ENCODE measurements around the gene ROBO1. TPM values are rescaled to one million over a fixed set of nuclear protein-coding genes. Genes with fewer than 3 reads are reported as not detected.

Gene ROBO1
- total RNA-seq, 2 experiments from 2014 or later, result 1.3 to 2.1 TPM

DNA sequence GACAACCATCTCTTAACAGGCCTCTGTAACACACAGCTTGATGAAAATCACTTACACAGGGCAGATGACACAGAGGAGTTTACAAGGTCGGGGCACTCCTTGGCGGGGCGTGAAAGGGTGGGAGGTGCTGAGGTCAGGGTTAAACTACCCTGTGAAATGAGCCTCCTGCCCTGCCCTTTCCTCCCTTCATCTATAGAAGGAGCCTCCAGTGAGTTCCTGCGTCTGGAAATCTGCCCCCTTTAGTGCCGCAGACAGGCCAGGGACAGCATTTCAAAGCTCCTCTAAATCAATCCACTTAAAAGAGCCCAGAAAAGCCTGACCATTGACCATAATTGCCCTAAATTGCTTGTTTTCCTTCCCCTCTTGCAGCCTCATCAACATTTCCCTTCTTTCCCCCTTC, 1.9 kb downstream of the ROBO1 start:
- no peak for DNase-seq
- Mint-ChIP-seq H3K27me3 (peaks cover 11% of the 10 kb centered on the region), H3K27ac (no peak overlapping the region), H3K4me1 (no peaks in the 10 kb centered on the region), H3K36me3 (ENCODE audit: low read depth) (no peaks in the 10 kb centered on the region), H3K4me3 (no peak overlapping the region), H3K9me3 (ENCODE audit: low read depth) (peaks cover 3% of the 10 kb centered on the region)
- CTCF ChIA-PET, result no interaction called here
- intact Hi-C loops (cut with DNase I, micrococcal nuclease), result no loop called here
- ATAC-seq, result no peak
- POLR2A ChIA-PET, result no interaction called here

DNA sequence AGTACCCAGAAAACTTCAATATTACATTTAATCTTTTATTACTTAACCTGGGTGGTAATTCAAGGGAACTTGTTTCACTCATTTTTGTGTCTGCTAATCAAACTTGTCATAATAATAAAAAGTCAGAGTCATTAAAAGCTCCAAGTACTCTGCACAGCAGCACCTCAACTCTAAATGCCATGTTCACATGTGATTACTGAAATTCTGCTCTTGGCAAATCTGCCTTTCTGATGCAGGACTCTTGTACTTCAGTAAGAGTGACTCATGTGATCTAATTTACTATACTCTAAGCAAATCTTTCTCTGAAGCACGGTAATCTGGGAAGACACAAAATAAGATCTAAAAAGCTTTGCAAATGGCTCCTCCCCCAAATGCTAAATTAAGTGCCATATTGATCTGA, 6.4 kb downstream of the ROBO1 start:
- ATAC-seq, result no peak
- H3K27ac Mint-ChIP-seq, result no peak overlapping the region
- ChIA-PET CTCF (no interaction called here), POLR2A (no interaction called here)
- H3K36me3 Mint-ChIP-seq (ENCODE audit: low read depth), result no peaks in the 10 kb centered on the region
- DNase-seq, result no peak
- H3K4me1 Mint-ChIP-seq, result no peaks in the 10 kb centered on the region
- intact Hi-C loops (cut with DNase I, micrococcal nuclease), result no loop called here
- H3K27me3 Mint-ChIP-seq, result peaks cover 9% of the 10 kb centered on the region
- no peak overlapping the region for H3K4me3 Mint-ChIP-seq
- peaks cover 6% of the 10 kb centered on the region for H3K9me3 Mint-ChIP-seq (ENCODE audit: low read depth)

DNA sequence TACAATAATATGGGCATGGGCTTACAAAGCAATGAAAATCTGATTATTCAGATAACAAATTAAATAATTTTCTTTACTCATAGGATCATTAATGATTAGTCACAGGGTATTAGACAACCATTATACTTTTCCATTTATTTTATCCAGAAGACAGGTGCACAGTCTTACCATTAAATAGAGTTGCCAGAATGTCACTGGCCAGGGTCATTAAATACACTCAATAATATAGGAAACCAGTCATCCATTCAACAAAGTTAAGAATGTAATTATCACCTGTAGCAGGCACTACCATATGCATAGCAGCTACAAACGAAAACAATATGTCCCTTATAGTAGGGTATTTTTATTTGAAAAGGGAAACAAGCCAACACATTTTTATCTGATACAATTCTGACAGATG, 16.1 kb downstream of the ROBO1 start:
- H3K4me1 Mint-ChIP-seq, result no peaks in the 10 kb centered on the region
- no peak overlapping the region for H3K27ac Mint-ChIP-seq
- DNase-seq (no peak), ATAC-seq (no peak)
- H3K4me3 Mint-ChIP-seq, result no peak overlapping the region
- CTCF ChIA-PET, result no interaction called here
- H3K36me3 Mint-ChIP-seq (ENCODE audit: low read depth), result no peaks in the 10 kb centered on the region
- H3K27me3 Mint-ChIP-seq, result no peaks in the 10 kb centered on the region
- H3K9me3 Mint-ChIP-seq (ENCODE audit: low read depth), result peaks cover 11% of the 10 kb centered on the region
- POLR2A ChIA-PET, result no interaction called here
- intact Hi-C loops (cut with DNase I, micrococcal nuclease), result no loop called here

DNA sequence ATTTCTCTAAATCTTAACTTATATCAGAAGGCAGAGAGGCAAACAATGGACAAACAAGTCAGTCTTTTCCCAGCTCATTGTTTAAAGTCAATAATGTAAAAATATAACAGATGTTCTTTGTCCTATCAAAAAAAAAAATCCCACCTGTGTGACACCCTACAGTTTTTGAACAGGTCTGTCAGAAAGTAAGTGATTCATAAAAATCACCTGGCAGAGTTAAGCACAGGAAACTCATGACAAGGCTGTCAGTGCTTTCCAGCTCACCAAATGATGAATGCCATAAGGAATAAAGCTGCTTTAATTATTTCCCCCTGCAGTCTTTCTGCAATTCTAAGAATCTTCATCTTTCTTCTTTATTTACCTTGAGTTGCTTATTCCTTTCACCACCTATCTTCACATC, 30.3 kb downstream of the ROBO1 start:
- Mint-ChIP-seq H3K27ac (no peak overlapping the region), H3K27me3 (no peaks in the 10 kb centered on the region), H3K9me3 (ENCODE audit: low read depth) (peaks cover 9% of the 10 kb centered on the region), H3K4me1 (no peaks in the 10 kb centered on the region), H3K4me3 (no peak overlapping the region), H3K36me3 (ENCODE audit: low read depth) (no peaks in the 10 kb centered on the region)
- ATAC-seq (no peak), DNase-seq (no peak)
- intact Hi-C loops (cut with DNase I, micrococcal nuclease), result no loop called here
- ChIA-PET POLR2A (no interaction called here), CTCF (no interaction called here)

DNA sequence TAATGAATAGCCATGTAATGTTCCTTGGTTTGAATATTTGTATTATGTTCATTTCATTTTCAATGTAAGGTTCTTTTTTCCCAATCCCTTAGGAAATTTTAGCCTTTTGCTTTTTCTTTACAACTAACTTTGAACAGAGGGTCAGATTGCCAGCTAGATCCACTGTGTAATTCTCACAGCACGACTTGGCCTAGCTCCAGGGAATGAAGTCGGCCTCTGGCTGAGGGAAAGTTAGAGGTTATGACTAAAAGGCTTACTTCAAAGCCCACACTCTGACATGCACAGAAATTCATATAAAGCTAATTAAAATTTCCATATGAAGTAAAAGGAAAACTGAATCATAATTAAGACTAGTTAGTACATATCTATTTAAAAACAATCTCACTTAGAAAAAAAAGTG, 38.7 kb downstream of the ROBO1 start:
- Mint-ChIP-seq H3K27ac (no peak overlapping the region), H3K4me3 (no peak overlapping the region), H3K36me3 (ENCODE audit: low read depth) (no peaks in the 10 kb centered on the region), H3K27me3 (no peaks in the 10 kb centered on the region), H3K9me3 (ENCODE audit: low read depth) (peaks cover 2% of the 10 kb centered on the region), H3K4me1 (no peaks in the 10 kb centered on the region)
- ChIA-PET CTCF (no interaction called here), POLR2A (no interaction called here)
- intact Hi-C loops (cut with DNase I, micrococcal nuclease), result no loop called here
- DNase-seq (no peak), ATAC-seq (no peak)

DNA sequence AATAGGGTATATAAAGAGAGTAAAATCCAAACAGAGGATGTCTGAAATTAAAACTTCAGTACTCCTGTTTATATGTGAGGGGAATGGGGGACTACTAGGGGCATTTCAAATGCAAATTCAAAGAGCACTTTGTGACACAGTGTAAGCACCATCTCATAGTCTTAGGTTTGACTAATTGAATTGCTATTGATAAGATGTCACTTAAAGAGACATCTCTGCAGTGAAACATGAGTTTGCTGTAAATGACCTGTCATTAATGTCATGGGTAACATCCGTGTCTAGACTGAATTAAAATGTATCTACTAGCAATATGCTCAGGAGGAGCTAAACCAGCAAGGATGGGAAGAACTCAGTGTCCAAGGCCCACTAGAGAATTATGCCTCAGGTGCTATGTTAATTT, 41.0 kb downstream of the ROBO1 start:
- DNase-seq (no peak), ATAC-seq (no peak)
- Mint-ChIP-seq H3K36me3 (ENCODE audit: low read depth) (no peaks in the 10 kb centered on the region), H3K4me3 (no peak overlapping the region), H3K27me3 (no peaks in the 10 kb centered on the region), H3K27ac (no peak overlapping the region), H3K4me1 (no peaks in the 10 kb centered on the region), H3K9me3 (ENCODE audit: low read depth) (peaks cover 2% of the 10 kb centered on the region)
- POLR2A ChIA-PET, result no interaction called here
- intact Hi-C loops (cut with DNase I, micrococcal nuclease), result no loop called here
- CTCF ChIA-PET, result no interaction called here

DNA sequence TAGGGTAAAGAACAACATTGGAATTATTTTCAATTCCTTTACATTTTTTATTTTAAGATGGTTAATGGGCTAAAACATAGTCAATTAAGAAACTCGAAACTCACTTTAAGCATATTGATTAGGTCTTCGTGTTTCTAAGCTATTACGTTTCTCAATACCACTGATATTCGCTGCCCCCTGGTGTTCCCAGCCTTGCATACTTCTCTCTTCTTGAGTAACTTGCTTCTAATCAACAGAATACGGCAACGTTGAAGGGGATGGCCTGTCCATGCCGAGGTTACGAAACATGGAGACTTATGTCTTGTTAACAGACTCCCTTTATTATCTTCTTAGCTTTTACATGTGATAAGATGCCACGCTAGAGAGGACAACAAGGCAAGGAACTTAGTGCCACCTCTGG, 43.6 kb downstream of the ROBO1 start:
- Mint-ChIP-seq H3K4me1 (no peaks in the 10 kb centered on the region), H3K9me3 (ENCODE audit: low read depth) (no peaks in the 10 kb centered on the region), H3K27me3 (no peaks in the 10 kb centered on the region), H3K36me3 (ENCODE audit: low read depth) (no peaks in the 10 kb centered on the region), H3K4me3 (no peak overlapping the region), H3K27ac (no peak overlapping the region)
- DNase-seq, result no peak
- ChIA-PET CTCF (no interaction called here), POLR2A (no interaction called here)
- intact Hi-C loops (cut with DNase I, micrococcal nuclease), result no loop called here
- no peak for ATAC-seq

DNA sequence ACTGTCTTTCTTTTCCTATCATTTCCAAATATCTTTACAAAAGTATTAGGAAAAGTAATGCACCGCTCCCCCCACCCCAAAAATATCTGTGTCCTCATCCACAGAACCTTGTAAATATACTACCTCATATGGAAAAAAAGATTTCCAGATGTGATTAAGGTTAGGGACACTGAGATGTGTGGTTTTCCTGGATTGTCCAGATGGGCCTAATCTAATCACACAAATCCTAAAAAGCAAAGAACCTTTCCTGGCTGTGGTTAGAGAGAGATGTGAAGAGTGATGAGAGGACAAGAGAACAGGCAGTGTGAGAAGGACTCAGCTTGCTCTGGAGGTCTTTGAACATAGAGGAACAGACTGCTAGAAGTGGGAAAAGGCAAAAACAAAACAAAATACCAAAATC, 77.7 kb downstream of the ROBO1 start:
- POLR2A ChIA-PET, result no interaction called here
- ATAC-seq (no peak), DNase-seq (no peak)
- intact Hi-C loops (cut with DNase I, micrococcal nuclease), result no loop called here
- no peak overlapping the region for H3K4me3 Mint-ChIP-seq
- CTCF ChIA-PET, result no interaction called here
- peaks cover 4% of the 10 kb centered on the region for H3K9me3 Mint-ChIP-seq (ENCODE audit: low read depth)
- no peaks in the 10 kb centered on the region for H3K4me1 Mint-ChIP-seq
- no peaks in the 10 kb centered on the region for H3K36me3 Mint-ChIP-seq (ENCODE audit: low read depth)
- no peak overlapping the region for H3K27ac Mint-ChIP-seq
- H3K27me3 Mint-ChIP-seq, result no peaks in the 10 kb centered on the region

DNA sequence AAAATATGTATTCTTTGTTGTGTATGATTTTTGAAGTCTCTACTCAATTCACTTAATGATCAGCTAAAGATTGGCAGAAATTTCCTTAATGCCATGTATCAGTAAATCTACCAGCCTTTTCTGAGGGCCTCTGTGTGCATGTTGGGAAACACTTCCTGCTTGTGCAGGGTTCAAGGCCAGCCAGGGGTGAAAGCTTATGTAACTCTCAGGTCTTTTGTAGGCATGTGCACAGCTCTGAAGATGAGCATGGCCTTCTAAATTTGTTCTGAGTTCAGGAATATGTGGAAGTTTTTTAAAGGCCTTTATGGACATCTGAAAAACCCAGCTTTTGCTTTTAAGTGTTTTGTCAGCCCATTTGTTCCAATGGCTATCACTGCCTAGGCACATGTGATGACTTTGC, 82.7 kb downstream of the ROBO1 start:
- ATAC-seq, result no peak
- no peak for DNase-seq
- intact Hi-C loops (cut with DNase I, micrococcal nuclease), result no loop called here
- Mint-ChIP-seq H3K27ac (no peak overlapping the region), H3K9me3 (ENCODE audit: low read depth) (peaks cover 12% of the 10 kb centered on the region), H3K4me1 (no peaks in the 10 kb centered on the region), H3K4me3 (no peak overlapping the region), H3K27me3 (no peaks in the 10 kb centered on the region), H3K36me3 (ENCODE audit: low read depth) (no peaks in the 10 kb centered on the region)
- ChIA-PET POLR2A (no interaction called here), CTCF (no interaction called here)

DNA sequence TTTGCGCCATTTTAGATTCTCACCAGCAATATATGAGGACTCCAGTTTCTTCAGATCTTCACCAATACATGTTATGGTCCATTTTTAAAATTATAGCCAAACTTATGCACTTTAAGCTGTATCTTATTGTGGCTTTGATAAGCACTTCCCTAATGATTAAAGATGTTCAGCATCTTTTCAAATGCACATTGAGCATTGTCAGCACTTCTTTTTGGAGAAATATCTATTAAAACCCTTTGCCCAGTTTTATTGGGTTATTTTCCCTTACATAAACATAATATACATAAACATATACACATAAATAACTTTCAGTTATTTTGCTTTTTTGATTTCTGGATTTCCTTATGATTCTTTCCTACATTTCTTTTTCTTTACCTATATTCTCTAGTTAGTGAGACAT, 83.8 kb downstream of the ROBO1 start:
- intact Hi-C loops (cut with DNase I, micrococcal nuclease), result no loop called here
- Mint-ChIP-seq H3K4me3 (no peak overlapping the region), H3K36me3 (ENCODE audit: low read depth) (no peaks in the 10 kb centered on the region), H3K4me1 (no peaks in the 10 kb centered on the region), H3K9me3 (ENCODE audit: low read depth) (peaks cover 16% of the 10 kb centered on the region), H3K27me3 (no peaks in the 10 kb centered on the region), H3K27ac (no peak overlapping the region)
- ATAC-seq (no peak), DNase-seq (no peak)
- ChIA-PET POLR2A (no interaction called here), CTCF (no interaction called here)

DNA sequence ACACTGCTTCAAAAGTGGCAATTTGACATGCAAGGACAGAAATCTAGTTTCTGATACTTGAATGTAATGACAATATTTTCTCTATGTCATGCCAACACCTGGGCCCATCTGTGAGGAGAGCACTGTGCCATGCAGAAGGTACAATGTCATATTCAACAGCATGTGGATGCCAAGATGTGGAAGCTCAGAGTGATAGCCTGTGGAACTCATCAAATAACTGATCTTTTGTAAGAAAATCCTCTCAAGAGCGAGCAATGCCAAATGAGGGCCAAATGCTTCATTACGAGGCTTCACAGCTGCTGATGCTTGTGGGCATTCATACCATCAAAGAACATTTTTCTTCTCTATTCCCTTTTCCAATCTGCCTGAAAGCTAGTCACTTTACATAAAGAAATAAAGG, 95.1 kb downstream of the ROBO1 start:
- ChIA-PET POLR2A (interaction anchor here (0.6 kb wide), 1 partner anchor 1326 kb away, joined by 4 read pairs; no protein-coding TSS in a partner anchor), CTCF (no interaction called here)
- DNase-seq, result no peak
- Mint-ChIP-seq H3K9me3 (ENCODE audit: low read depth) (peaks cover 9% of the 10 kb centered on the region), H3K4me1 (no peaks in the 10 kb centered on the region), H3K36me3 (ENCODE audit: low read depth) (no peaks in the 10 kb centered on the region), H3K27ac (no peak overlapping the region), H3K27me3 (no peaks in the 10 kb centered on the region), H3K4me3 (no peak overlapping the region)
- no peak for ATAC-seq
- intact Hi-C loops (cut with DNase I, micrococcal nuclease), result no loop called here

DNA sequence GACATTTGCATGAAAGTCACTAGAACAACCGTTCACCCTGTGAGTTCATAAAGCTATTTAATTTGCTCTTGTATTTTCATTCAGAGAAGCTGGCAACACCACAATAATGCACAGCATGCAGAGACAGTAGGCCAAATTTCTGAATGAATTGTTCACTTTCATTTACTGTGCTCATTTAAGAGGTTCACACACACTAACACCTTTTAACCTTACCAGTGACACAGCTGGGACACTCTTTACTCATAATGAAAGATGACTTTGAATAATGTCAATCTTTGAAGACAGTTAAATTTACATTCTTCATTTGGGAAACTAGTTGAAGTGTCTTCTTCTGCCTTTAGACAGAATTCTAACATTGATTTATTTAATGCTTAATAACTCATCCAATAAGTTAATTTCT, 95.7 kb downstream of the ROBO1 start:
- no peak for ATAC-seq
- H3K36me3 Mint-ChIP-seq (ENCODE audit: low read depth), result no peaks in the 10 kb centered on the region
- no peak overlapping the region for H3K4me3 Mint-ChIP-seq
- H3K27ac Mint-ChIP-seq, result no peak overlapping the region
- intact Hi-C loops (cut with DNase I, micrococcal nuclease), result no loop called here
- H3K27me3 Mint-ChIP-seq, result no peaks in the 10 kb centered on the region
- POLR2A ChIA-PET, result no interaction called here
- H3K9me3 Mint-ChIP-seq (ENCODE audit: low read depth), result peaks cover 6% of the 10 kb centered on the region
- CTCF ChIA-PET, result no interaction called here
- no peaks in the 10 kb centered on the region for H3K4me1 Mint-ChIP-seq
- no peak for DNase-seq

DNA sequence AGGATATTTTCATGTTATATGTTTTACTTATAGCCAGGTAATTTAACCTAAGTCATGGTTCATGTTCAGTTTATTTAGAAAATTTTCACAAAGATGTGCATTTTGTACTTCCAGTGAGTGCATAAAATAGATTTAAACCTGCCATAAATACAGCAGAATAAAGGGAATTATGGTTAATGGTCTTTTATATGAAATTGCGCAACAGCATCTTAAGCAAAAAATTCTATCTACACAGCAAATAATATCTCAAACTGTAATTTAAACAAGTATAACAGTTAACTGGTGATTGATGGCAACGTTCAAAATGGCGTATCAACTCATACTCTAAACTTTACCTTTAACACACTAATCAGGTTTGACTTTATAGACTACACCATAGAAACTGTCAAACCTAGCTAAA, 97.6 kb downstream of the ROBO1 start:
- no peak overlapping the region for H3K4me3 Mint-ChIP-seq
- intact Hi-C loops (cut with DNase I, micrococcal nuclease), result no loop called here
- ChIA-PET CTCF (no interaction called here), POLR2A (no interaction called here)
- no peaks in the 10 kb centered on the region for H3K4me1 Mint-ChIP-seq
- no peaks in the 10 kb centered on the region for H3K27me3 Mint-ChIP-seq
- ATAC-seq (no peak), DNase-seq (no peak)
- peaks cover 8% of the 10 kb centered on the region for H3K9me3 Mint-ChIP-seq (ENCODE audit: low read depth)
- no peak overlapping the region for H3K27ac Mint-ChIP-seq
- no peaks in the 10 kb centered on the region for H3K36me3 Mint-ChIP-seq (ENCODE audit: low read depth)

Measured in activated CD4-positive, alpha-beta T cell treated with anti-CD3 and anti-CD28 coated beads for 36 hours (primary cell).